ENCODE measurements around the gene TXNRD3.

GRCh38 chr3:126617571-126617970 is 37.4 kb downstream of the TXNRD3 start:
- TF ChIP-seq CTCF (IDR thresholded peaks at IDR 0.05) = no peak
- no peak for TF ChIP-seq EP300 (IDR thresholded peaks at IDR 0.05)

All from upper lobe of left lung (tissue), 4 donors.